Large intestine (tissue), 12 donors: ENCODE results near the gene SPOCK3. TPM values are rescaled to one million over a fixed set of nuclear protein-coding genes. Genes with fewer than 3 reads are reported as not detected.
"Not testable (repeated sequence)": the region's sequence is repeated elsewhere in the genome, so short reads cannot be mapped to it uniquely, and the experiment has no call there.

Experiments used
- DNase-seq, 2 donors: peaks; one replicate each; pipeline versions ENCODE4 v3.0.0 to v3.0.0-alpha.2; 2013
- H3K27ac ChIP-seq: one replicate; pipeline ENCODE4 v1.5.1; 2013; ENCODE audit warnings: low read length
- H3K27me3 ChIP-seq: 2 replicates; pipeline ENCODE4 v1.6.1; 2013; ENCODE audit warnings: low read length; ENCODE audit not compliant: control insufficient read depth, insufficient read depth
- H3K36me3 ChIP-seq: 2 replicates; pipeline ENCODE4 v1.6.1; 2013; ENCODE audit warnings: low read length; ENCODE audit not compliant: control insufficient read depth, insufficient read depth
- H3K4me1 ChIP-seq: one replicate; pipeline ENCODE4 v1.6.1; 2013; ENCODE audit warnings: low read length; ENCODE audit not compliant: control insufficient read depth, insufficient read depth
- H3K4me3 ChIP-seq: one replicate; pipeline ENCODE4 v1.5.1; 2013; ENCODE audit warnings: low read length
- H3K9me3 ChIP-seq: one replicate; pipeline ENCODE4 v1.6.1; 2013; ENCODE audit warnings: mild to moderate bottlenecking, low read depth, low read length, moderate library complexity; ENCODE audit not compliant: control insufficient read depth
- WGBS: methylation state at CpG from one replicate; pipeline ENCODE4 v1.1.5; 2013; ENCODE audit warnings: low lambda C conversion rate; ENCODE audit not compliant: insufficient coverage; 5-methylcytosine and 5-hydroxymethylcytosine counted together
- long read RNA-seq, 11 donors: transcript quantifications; one replicate each; lab custom pipeline, GENCODE V29; 2026
- polyA plus RNA-seq: library from polyadenylated mRNA; unstranded; fragments of 120-200 nt; gene quantifications from one replicate; pipeline ENCODE4 v1.2.1, GENCODE V29; 2013

SPOCK3 gene
- polyA plus RNA-seq = 22.4 TPM
- long read RNA-seq, donor 1, partial matches to known transcripts = 0 of 2 reads
- long read RNA-seq, donor 1, other reads (novel, unspliced or antisense) = 0 of 2 reads
- long read RNA-seq, donor 2, partial matches to known transcripts = 0 of 2 reads
- long read RNA-seq, donor 2, other reads (novel, unspliced or antisense) = 0 of 2 reads
- long read RNA-seq, donor 3, partial matches to known transcripts = 0 of 1 reads
- long read RNA-seq, donor 3, other reads (novel, unspliced or antisense) = 0 of 1 reads
- long read RNA-seq, donor 4 = 0 reads
- long read RNA-seq, donor 5, partial matches to known transcripts = 0 of 6 reads
- long read RNA-seq, donor 5, other reads (novel, unspliced or antisense) = 6 of 6 reads
- long read RNA-seq, donor 6 = 0 reads
- long read RNA-seq, donor 7, partial matches to known transcripts = 0 of 3 reads
- long read RNA-seq, donor 7, other reads (novel, unspliced or antisense) = 0 of 3 reads
- long read RNA-seq, donor 8, partial matches to known transcripts = 0 of 1 reads
- long read RNA-seq, donor 8, other reads (novel, unspliced or antisense) = 0 of 1 reads
- long read RNA-seq, donor 9, partial matches to known transcripts = 0 of 1 reads
- long read RNA-seq, donor 9, other reads (novel, unspliced or antisense) = 0 of 1 reads
- long read RNA-seq, donor 10, partial matches to known transcripts = 0 of 4 reads
- long read RNA-seq, donor 10, other reads (novel, unspliced or antisense) = 0 of 4 reads
- long read RNA-seq, donor 11, partial matches to known transcripts = 0 of 1 reads
- long read RNA-seq, donor 11, other reads (novel, unspliced or antisense) = 0 of 1 reads

- peak; percentile 7 to 31 for DNase-seq
- Histone ChIP-seq H3K36me3 (no peaks in the 10 kb centered on the region), H3K9me3 (no peaks in the 10 kb centered on the region), H3K27ac (no peak within 1 kb of the TSS), H3K27me3 (peaks cover 27% of the 10 kb centered on the region), H3K4me1 (no peaks in the 10 kb centered on the region), H3K4me3 (peak within 1 kb of the TSS; percentile 24)
- no CpG with 5 or more reads among the region's 32 CpGs for WGBS
Observed at GRCh38 chr4:167234316-167234881, at the start of gene SPOCK3. SPOCK3 (minus strand) TSS chr4:167234494.

GRCh38 chr4:167282171-167282864, 48.0 kb upstream of the SPOCK3 start:
- WGBS = no CpG with 5 or more reads among the region's 1 CpG
- no peak for DNase-seq
- no peak overlapping the region for H3K4me3 ChIP-seq
- no peak overlapping the region for H3K27ac ChIP-seq
- H3K36me3 ChIP-seq = no peaks in the 10 kb centered on the region
- H3K9me3 ChIP-seq = peaks cover 5% of the 10 kb centered on the region
- no peaks in the 10 kb centered on the region for H3K4me1 ChIP-seq
- no peaks in the 10 kb centered on the region for H3K27me3 ChIP-seq

- H3K4me1 ChIP-seq, H3K27me3 ChIP-seq, H3K27ac ChIP-seq, H3K9me3 ChIP-seq, H3K36me3 ChIP-seq, DNase-seq, H3K4me3 ChIP-seq: not testable (repeated sequence)
- WGBS = no CpG with 5 or more reads among the region's 13 CpGs
Observed at GRCh38 chr4:167281545-167281944, 47.3 kb upstream of the SPOCK3 start.

- no peak overlapping the region for H3K27ac ChIP-seq
- H3K9me3 ChIP-seq = no peaks in the 10 kb centered on the region
- no peaks in the 10 kb centered on the region for H3K36me3 ChIP-seq
- H3K4me3 ChIP-seq = no peak overlapping the region
- no peaks in the 10 kb centered on the region for H3K27me3 ChIP-seq
- 100% methylated on average over 1 of the region's 1 CpG for WGBS
- DNase-seq = peak in 1 of 2 donors; percentile 3
- H3K4me1 ChIP-seq = no peaks in the 10 kb centered on the region
Observed at GRCh38 chr4:167274351-167274750, 40.1 kb upstream of the SPOCK3 start.

- H3K36me3 ChIP-seq = no peaks in the 10 kb centered on the region
- no peaks in the 10 kb centered on the region for H3K9me3 ChIP-seq
- DNase-seq = no peak
- no peaks in the 10 kb centered on the region for H3K27me3 ChIP-seq
- H3K4me1 ChIP-seq = no peaks in the 10 kb centered on the region
- no peak overlapping the region for H3K27ac ChIP-seq
- no peak overlapping the region for H3K4me3 ChIP-seq
- 92% methylated on average over 2 of the region's 5 CpGs for WGBS
Observed at GRCh38 chr4:167265231-167265630, 30.9 kb upstream of the SPOCK3 start.

GRCh38 chr4:167248271-167248670, 14.0 kb upstream of the SPOCK3 start:
- Histone ChIP-seq H3K27ac (no peak overlapping the region), H3K36me3 (no peaks in the 10 kb centered on the region), H3K27me3 (no peaks in the 10 kb centered on the region), H3K9me3 (peaks cover 7% of the 10 kb centered on the region), H3K4me1 (no peaks in the 10 kb centered on the region), H3K4me3 (no peak overlapping the region)
- DNase-seq = no peak
- 97% methylated on average over 4 of the region's 4 CpGs for WGBS

- Histone ChIP-seq H3K27me3 (peaks cover 6% of the 10 kb centered on the region), H3K4me3 (no peak overlapping the region), H3K9me3 (peaks cover 3% of the 10 kb centered on the region), H3K36me3 (no peaks in the 10 kb centered on the region), H3K27ac (no peak overlapping the region), H3K4me1 (no peaks in the 10 kb centered on the region)
- no peak for DNase-seq
- WGBS = 40% methylated on average over 1 of the region's 2 CpGs
Observed at GRCh38 chr4:167239627-167240026, 5.3 kb upstream of the SPOCK3 start.

- no peak overlapping the region for H3K27ac ChIP-seq
- H3K4me1 ChIP-seq = no peaks in the 10 kb centered on the region
- no peak overlapping the region for H3K4me3 ChIP-seq
- no peaks in the 10 kb centered on the region for H3K36me3 ChIP-seq
- WGBS = no CpG with 5 or more reads among the region's 1 CpG
- H3K27me3 ChIP-seq = peaks cover 20% of the 10 kb centered on the region
- no peak for DNase-seq
- no peaks in the 10 kb centered on the region for H3K9me3 ChIP-seq
Observed at GRCh38 chr4:167238226-167238625, 3.9 kb upstream of the SPOCK3 start.

GRCh38 chr4:167233685-167234315, 494 bp downstream of the SPOCK3 start:
- peak; percentile 0 to 13 for DNase-seq
- H3K9me3 ChIP-seq = no peaks in the 10 kb centered on the region
- H3K4me3 ChIP-seq = peak overlapping the region; percentile 24
- H3K4me1 ChIP-seq = no peaks in the 10 kb centered on the region
- H3K27ac ChIP-seq = no peak overlapping the region
- peaks cover 27% of the 10 kb centered on the region for H3K27me3 ChIP-seq
- no CpG with 5 or more reads among the region's 40 CpGs for WGBS
- H3K36me3 ChIP-seq = no peaks in the 10 kb centered on the region
